Mesenchymal stem cell (in vitro differentiated cells and primary cell): Measurements from ENCODE around the gene SMIM22.

Experiments used
- DNase-seq: peaks from one replicate; pipeline ENCODE4 v3.0.0-alpha.2; 2013
- H2AFZ ChIP-seq: one replicate; pipeline ENCODE4 v1.6.1; 2013; ENCODE audit warnings: low read depth, mild to moderate bottlenecking, control low read depth, inconsistent platforms, low read length, moderate library complexity
- H2AK5ac ChIP-seq: 2 replicates; pipeline ENCODE4 v1.6.1; 2013; ENCODE audit warnings: low read length, moderate library complexity, mild to moderate bottlenecking, inconsistent platforms; ENCODE audit not compliant: severe bottlenecking
- H2BK120ac ChIP-seq: one replicate; pipeline ENCODE4 v1.6.1; 2013; ENCODE audit warnings: low read depth, mild to moderate bottlenecking, inconsistent platforms, low read length, moderate library complexity
- H2BK12ac ChIP-seq, 2 experiments: one replicate each; pipeline ENCODE4 v1.6.1; 2013; ENCODE audit warnings: inconsistent platforms in 2 of 2, low read length in 2 of 2, mild to moderate bottlenecking in 2 of 2, moderate library complexity in 2 of 2, control low read depth in 1 of 2
- H2BK15ac ChIP-seq: one replicate; pipeline ENCODE4 v1.6.1; 2013; ENCODE audit warnings: mild to moderate bottlenecking, low read depth, inconsistent platforms; ENCODE audit not compliant: poor library complexity, severe bottlenecking
- H2BK5ac ChIP-seq: 2 replicates; pipeline ENCODE4 v1.6.1; 2013; ENCODE audit warnings: low read depth, mild to moderate bottlenecking, low read length, control low read depth, inconsistent platforms; ENCODE audit not compliant: poor library complexity, severe bottlenecking
- H3K14ac ChIP-seq, 2 experiments: one replicate each; pipeline ENCODE4 v1.6.1; 2013; ENCODE audit warnings: inconsistent platforms in 2 of 2, low read length in 2 of 2, control low read depth in 1 of 2, mild to moderate bottlenecking in 1 of 2, moderate library complexity in 1 of 2
- H3K18ac ChIP-seq, 2 experiments: one replicate each; pipeline ENCODE4 v1.6.1; 2013; ENCODE audit warnings: inconsistent platforms in 2 of 2, low read length in 2 of 2, control low read depth in 1 of 2, low read depth in 1 of 2, mild to moderate bottlenecking in 1 of 2
- H3K23ac ChIP-seq, 2 experiments: one replicate each; pipeline ENCODE4 v1.6.1; 2013; ENCODE audit warnings: inconsistent platforms in 2 of 2, low read length in 2 of 2, mild to moderate bottlenecking in 2 of 2, moderate library complexity in 2 of 2, control low read depth in 1 of 2
- H3K27ac ChIP-seq: 2 replicates; pipeline ENCODE4 v1.5.1; 2013; ENCODE audit warnings: mild to moderate bottlenecking, moderate library complexity, low read length, control low read depth, inconsistent platforms; ENCODE audit not compliant: poor library complexity, severe bottlenecking
- H3K27me3 ChIP-seq, 2 experiments: 2 replicates each; pipeline versions ENCODE4 v1.6.1 to v1.7.0; 2013; ENCODE audit warnings: low read length in 2 of 2, mild to moderate bottlenecking in 2 of 2, moderate library complexity in 2 of 2, control low read depth in 1 of 2, inconsistent platforms in 1 of 2; ENCODE audit not compliant: control insufficient read depth in 1 of 2, insufficient read depth in 1 of 2
- H3K36me3 ChIP-seq, 2 experiments: 2 replicates each; pipeline versions ENCODE4 v1.6.1 to v1.7.0; 2013; ENCODE audit warnings: low read length in 2 of 2, control low read depth in 1 of 2, inconsistent platforms in 1 of 2, low read depth in 1 of 2, mild to moderate bottlenecking in 1 of 2; ENCODE audit not compliant: insufficient read depth in 2 of 2, control insufficient read depth in 1 of 2
- H3K4ac ChIP-seq, 2 experiments: one replicate each; pipeline ENCODE4 v1.6.1; 2013; ENCODE audit warnings: inconsistent platforms in 2 of 2, low read length in 2 of 2, mild to moderate bottlenecking in 2 of 2, moderate library complexity in 2 of 2, control low read depth in 1 of 2, low read depth in 1 of 2
- H3K4me1 ChIP-seq: 2 replicates; pipeline ENCODE4 v1.6.1; 2013; ENCODE audit warnings: low read depth, low read length, control low read depth; ENCODE audit not compliant: control insufficient read depth, insufficient read depth
- H3K4me2 ChIP-seq: 2 replicates; pipeline ENCODE4 v1.6.1; 2013; ENCODE audit warnings: low read length, mild to moderate bottlenecking, inconsistent platforms; ENCODE audit not compliant: poor library complexity, severe bottlenecking
- H3K4me3 ChIP-seq, 2 experiments: 2 replicates each; pipeline versions ENCODE4 v1.5.1 to v1.7.0; 2013; ENCODE audit warnings: low read length in 2 of 2, mild to moderate bottlenecking in 2 of 2, control low read depth in 1 of 2, low read depth in 1 of 2; ENCODE audit not compliant: insufficient read depth in 1 of 2
- H3K79me1 ChIP-seq: replicated peaks from 2 replicates; pipeline ENCODE4 v1.6.1; 2013; ENCODE audit warnings: mild to moderate bottlenecking, control low read depth, low read length, inconsistent platforms; ENCODE audit not compliant: poor library complexity, severe bottlenecking
- H3K9ac ChIP-seq: 2 replicates; pipeline ENCODE4 v1.7.0; 2013; ENCODE audit warnings: mild to moderate bottlenecking, low read length, moderate library complexity
- H3K9me3 ChIP-seq: 2 replicates; pipeline ENCODE4 v1.7.0; 2013; ENCODE audit warnings: mild to moderate bottlenecking, low read length; ENCODE audit not compliant: control insufficient read depth
- H4K8ac ChIP-seq: one replicate; pipeline ENCODE4 v1.6.1; 2013; ENCODE audit warnings: inconsistent platforms, mild to moderate bottlenecking, low read length, moderate library complexity
- H4K91ac ChIP-seq: one replicate; pipeline ENCODE4 v1.6.1; 2013; ENCODE audit warnings: mild to moderate bottlenecking, low read length, inconsistent platforms
- WGBS: methylation state at CpG from one replicate; pipeline ENCODE4 v1.1.7; 2013; ENCODE audit warnings: mixed read lengths; 5-methylcytosine and 5-hydroxymethylcytosine counted together

The SMIM22 gene

DNA sequence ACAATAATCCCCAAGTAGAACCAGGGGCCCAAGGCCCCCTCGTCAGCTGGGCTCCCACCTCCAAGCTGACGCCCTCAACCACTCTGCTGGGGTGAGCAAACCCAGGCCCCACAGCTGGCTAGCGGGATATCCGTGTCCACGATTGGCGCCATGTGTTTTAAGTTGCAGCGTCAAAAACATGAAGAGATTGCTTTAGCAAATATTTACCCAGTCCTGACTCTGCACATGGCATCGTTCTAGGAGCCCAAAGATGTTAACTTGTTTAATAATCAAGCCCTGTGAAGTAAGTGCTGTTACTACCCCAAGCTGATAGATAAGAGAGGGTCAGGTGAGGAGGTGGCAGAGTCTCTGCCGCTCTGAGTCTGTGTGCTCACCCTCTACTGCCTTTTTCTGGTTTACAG is 6.7 kb upstream of the SMIM22 start:
- H3K9me3 ChIP-seq, result no peaks in the 10 kb centered on the region
- H3K36me3 ChIP-seq, result no peaks in the 10 kb centered on the region
- H2BK5ac ChIP-seq, result no peak overlapping the region
- H3K4me3 ChIP-seq, result no peak overlapping the region
- H3K9ac ChIP-seq, result no peak overlapping the region
- no peaks in the 10 kb centered on the region for H3K79me1 ChIP-seq
- no peak overlapping the region for H3K4me2 ChIP-seq
- no peak for DNase-seq
- peaks cover 0 to 26% of the 10 kb centered on the region in 2 experiments for H3K27me3 ChIP-seq
- no peak overlapping the region for H3K18ac ChIP-seq
- no peak overlapping the region for H2BK120ac ChIP-seq
- H4K91ac ChIP-seq, result no peak overlapping the region
- no peak overlapping the region for H4K8ac ChIP-seq
- H3K23ac ChIP-seq, result no peak overlapping the region
- no peak overlapping the region for H2BK12ac ChIP-seq
- H3K4ac ChIP-seq, result no peak overlapping the region
- no peak overlapping the region for H2AK5ac ChIP-seq
- H2AFZ ChIP-seq, result no peak overlapping the region
- no peak overlapping the region for H3K14ac ChIP-seq
- no peak overlapping the region for H3K27ac ChIP-seq
- H3K4me1 ChIP-seq, result peaks cover 3% of the 10 kb centered on the region
- H2BK15ac ChIP-seq, result no peak overlapping the region
- WGBS, result 90% methylated on average over 9 of the region's 9 CpGs

DNA sequence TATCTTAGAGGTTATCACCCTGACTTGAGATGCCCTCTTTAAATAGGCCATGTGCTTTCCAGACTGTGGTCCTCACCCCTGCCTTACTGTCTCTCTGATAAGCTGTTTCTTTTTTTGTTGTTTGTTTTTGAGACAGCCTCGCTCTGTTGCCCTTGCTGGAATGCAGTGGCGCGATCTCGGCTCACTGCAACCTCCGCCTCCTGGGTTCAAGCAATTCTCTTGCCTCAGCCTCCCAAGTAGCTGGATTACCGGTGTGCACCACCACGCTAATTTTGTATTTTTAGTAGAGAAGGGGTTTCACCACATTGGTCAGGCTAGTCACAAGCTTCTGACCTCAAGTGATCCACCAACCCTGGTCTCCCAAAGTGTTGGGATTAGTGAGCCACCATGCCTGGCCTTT is 6.3 kb upstream of the SMIM22 start:
- H2BK15ac ChIP-seq, result no peak overlapping the region
- 85% methylated on average over 7 of the region's 7 CpGs for WGBS

DNA sequence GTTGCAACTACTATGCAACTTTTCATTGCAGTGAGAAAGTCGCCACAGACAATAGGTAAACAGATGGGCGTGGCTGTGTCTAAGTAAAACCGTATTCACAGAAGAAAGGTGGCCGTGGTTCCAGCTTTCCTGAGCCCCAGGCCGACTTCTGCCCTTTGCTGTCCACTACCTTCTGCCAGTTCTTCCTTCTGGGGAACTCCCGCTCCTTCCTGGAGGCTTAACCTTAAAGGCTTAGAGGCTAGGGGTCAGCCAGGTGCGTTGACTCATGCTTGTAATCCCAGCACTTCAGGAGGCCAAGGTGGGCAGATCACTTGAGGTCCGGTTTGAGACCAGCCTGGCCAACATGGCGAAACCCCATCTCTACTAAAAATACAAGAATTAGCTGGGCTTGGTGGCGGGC is 4.9 kb upstream of the SMIM22 start:
- Histone ChIP-seq H4K91ac (no peak overlapping the region), H2BK12ac (no peak overlapping the region)
- WGBS, result 83% methylated on average over 8 of the region's 10 CpGs

More for the DNA sequence above, 6.3 kb upstream of the SMIM22 start:
- H3K14ac ChIP-seq, result no peak overlapping the region
- no peak overlapping the region for H2BK12ac ChIP-seq
- no peak overlapping the region for H2BK5ac ChIP-seq
- H2AFZ ChIP-seq, result no peak overlapping the region
- no peak overlapping the region for H3K9ac ChIP-seq
- no peak overlapping the region for H3K4me3 ChIP-seq
- no peak overlapping the region for H4K91ac ChIP-seq
- no peak for DNase-seq
- H3K36me3 ChIP-seq, result no peaks in the 10 kb centered on the region
- no peak overlapping the region for H3K23ac ChIP-seq
- no peak overlapping the region for H3K27ac ChIP-seq
- H2AK5ac ChIP-seq, result no peak overlapping the region
- H3K27me3 ChIP-seq, result peaks cover 0 to 22% of the 10 kb centered on the region in 2 experiments
- no peaks in the 10 kb centered on the region for H3K9me3 ChIP-seq
- H3K4me1 ChIP-seq, result peaks cover 3% of the 10 kb centered on the region
- H3K79me1 ChIP-seq, result no peaks in the 10 kb centered on the region
- no peak overlapping the region for H2BK120ac ChIP-seq
- no peak overlapping the region for H3K18ac ChIP-seq
- H4K8ac ChIP-seq, result no peak overlapping the region
- H3K4ac ChIP-seq, result no peak overlapping the region
- no peak overlapping the region for H3K4me2 ChIP-seq

GRCh38 chr16:4790871-4791270 is 4.3 kb upstream of the SMIM22 start:
- WGBS, result 87% methylated on average over 10 of the region's 10 CpGs
- no peak overlapping the region for H2BK15ac ChIP-seq
- DNase-seq, result no peak

More for the DNA sequence above, 4.9 kb upstream of the SMIM22 start:
- Histone ChIP-seq H4K8ac (no peak overlapping the region), H2BK5ac (no peak overlapping the region), H3K27ac (no peak overlapping the region), H3K4me1 (peaks cover 5% of the 10 kb centered on the region), H3K9me3 (no peaks in the 10 kb centered on the region), H3K36me3 (peaks cover 0 to 3% of the 10 kb centered on the region in 2 experiments), H3K23ac (no peak overlapping the region), H3K4ac (no peak overlapping the region), H3K79me1 (no peaks in the 10 kb centered on the region), H2BK15ac (no peak overlapping the region), H2AK5ac (no peak overlapping the region), H3K9ac (no peak overlapping the region), H3K4me3 (no peak overlapping the region), H2AFZ (no peak overlapping the region), H3K14ac (no peak overlapping the region), H3K4me2 (no peak overlapping the region), H3K27me3 (peaks cover 0 to 21% of the 10 kb centered on the region in 2 experiments), H2BK120ac (no peak overlapping the region), H3K18ac (no peak overlapping the region)
- DNase-seq, result no peak

More at GRCh38 chr16:4790871-4791270, 4.3 kb upstream of the SMIM22 start:
- Histone ChIP-seq H3K18ac (no peak overlapping the region), H3K4me2 (no peak overlapping the region), H3K23ac (no peak overlapping the region), H3K9ac (no peak overlapping the region), H3K4ac (no peak overlapping the region), H2BK12ac (no peak overlapping the region), H3K4me1 (peaks cover 6% of the 10 kb centered on the region), H2AK5ac (no peak overlapping the region), H3K27me3 (peaks cover 0 to 21% of the 10 kb centered on the region in 2 experiments), H3K27ac (no peak overlapping the region), H3K4me3 (no peak overlapping the region), H3K36me3 (peaks cover 0 to 9% of the 10 kb centered on the region in 2 experiments), H3K14ac (no peak overlapping the region), H2BK120ac (no peak overlapping the region), H2BK5ac (no peak overlapping the region), H4K8ac (no peak overlapping the region), H4K91ac (no peak overlapping the region), H3K9me3 (no peaks in the 10 kb centered on the region), H2AFZ (no peak overlapping the region), H3K79me1 (no peaks in the 10 kb centered on the region)
